ENCODE results near the gene CACNA1H.
"Not testable (repeated sequence)": the region's sequence is repeated elsewhere in the genome, so short reads cannot be mapped to it uniquely, and the experiment has no call there.

Gene CACNA1H

DNA sequence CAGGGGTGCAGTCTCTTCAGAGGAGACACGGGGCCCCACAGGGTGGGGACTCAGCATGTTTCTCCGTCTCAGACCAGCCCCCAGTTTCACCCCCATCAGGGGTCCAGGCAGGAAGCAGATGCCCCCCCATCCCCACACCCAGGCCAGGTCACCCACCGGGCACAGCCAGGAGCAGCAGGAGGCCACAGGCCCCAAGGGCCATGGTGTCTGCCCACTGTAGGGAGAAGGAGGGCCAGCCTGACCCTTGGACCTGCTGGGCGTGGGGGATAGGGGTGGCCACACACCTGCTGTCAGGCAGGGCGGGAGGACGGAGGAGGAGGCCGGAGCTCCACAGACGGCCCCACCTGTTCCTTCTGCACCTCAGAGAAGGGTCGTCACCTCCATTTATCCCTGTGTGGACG is 72.1 kb downstream of the CACNA1H start, which contains the start of gene TPSG1:
TPSG1 (minus strand) TSS at position 218 of the 401 bp plus-strand sequence; CDS start at position 202, 16 bp downstream.
- no peak for DNase-seq (ENCODE audit: low spot score)

DNA sequence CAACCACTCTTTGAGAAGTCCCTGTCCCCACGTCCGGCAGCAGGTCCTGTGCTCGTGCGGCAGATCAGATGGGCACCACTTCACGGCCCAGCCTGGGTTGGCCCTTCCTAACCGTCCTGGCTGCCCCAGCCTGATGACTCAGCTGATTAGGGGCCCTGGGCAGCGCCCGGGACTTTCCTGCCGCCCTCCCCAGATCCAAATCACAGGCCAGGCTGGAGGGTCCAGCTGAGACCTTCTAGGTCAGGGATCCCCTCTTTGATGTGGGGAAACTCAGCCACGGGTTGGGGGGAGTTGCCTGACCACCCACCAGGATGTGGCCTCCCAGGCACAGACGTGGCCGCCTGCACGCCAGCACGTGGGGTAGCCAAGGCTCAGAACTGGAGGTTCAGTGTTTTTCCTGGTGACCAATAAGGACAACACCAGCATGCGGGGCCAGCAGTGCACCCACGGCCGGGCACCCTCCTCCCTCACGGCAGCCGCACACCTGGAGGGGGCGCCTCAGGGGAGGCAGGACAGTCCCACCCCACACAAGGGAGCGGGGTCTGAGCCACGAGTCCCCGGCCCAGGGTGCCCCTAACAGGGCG is 72.9 kb downstream of the CACNA1H start:
- DNase-seq (ENCODE audit: low spot score): not testable (repeated sequence)

DNA sequence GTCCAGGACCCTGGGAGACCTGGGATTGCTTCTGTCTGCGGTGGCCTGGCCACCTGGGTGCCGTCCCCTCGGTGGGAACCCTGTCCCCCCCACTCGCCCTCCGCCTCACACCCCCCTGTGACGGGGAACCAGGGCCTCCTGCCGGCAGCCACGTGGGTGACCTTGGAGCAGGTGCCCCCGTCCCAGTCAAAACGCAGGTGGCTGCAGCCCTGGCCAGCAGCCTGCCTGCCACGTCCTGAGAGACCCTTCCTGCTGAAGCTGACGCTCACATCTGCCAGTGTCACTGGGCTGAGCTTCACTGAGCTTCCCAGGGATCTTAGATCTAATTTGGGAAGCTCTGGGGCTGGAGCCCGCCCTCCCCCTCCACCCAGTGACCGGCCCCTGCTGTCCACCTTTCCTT is 73.8 kb downstream of the CACNA1H start:
- not testable (repeated sequence) for DNase-seq (ENCODE audit: low spot score)

DNA sequence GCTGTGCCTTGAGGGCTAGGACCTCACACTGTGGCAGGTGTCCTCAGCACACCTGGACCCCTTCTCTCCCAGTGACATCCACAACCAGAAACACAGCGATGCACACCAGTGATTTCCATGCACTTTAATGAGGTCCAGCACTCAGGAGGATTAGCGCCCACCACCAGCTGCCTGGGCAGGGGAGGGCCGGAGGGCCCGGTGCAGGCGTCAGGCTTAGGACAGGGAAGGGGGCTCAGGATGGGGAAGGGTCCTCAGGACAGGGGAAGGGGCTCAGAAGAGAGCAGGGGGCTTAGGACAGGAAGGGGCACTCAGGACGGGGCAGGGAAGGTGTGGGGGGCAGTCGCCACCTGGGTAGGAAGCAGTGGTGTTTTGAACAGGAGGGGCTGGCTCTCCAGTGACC is 75.3 kb downstream of the CACNA1H start:
- not testable (repeated sequence) for DNase-seq (ENCODE audit: low spot score)

DNA sequence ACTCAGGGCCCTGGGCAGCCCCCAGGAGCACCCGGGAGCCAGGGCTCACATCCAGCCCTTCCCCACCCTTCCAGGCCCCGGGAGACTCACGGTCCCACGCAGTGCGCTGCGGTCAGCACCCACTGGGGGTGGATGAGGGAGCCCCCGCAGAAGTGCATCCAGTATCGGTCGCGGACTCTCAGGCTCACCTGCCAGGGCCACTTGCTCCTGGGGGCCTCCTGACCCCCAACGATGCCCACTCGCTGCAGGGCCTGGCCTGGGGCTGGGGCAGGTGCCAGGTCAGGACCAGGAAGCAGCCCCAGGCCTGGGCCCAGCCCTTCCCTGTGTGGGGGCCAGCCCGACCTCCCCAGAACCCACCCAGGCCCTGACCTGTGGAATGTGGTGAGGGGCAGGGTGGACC is 76.6 kb downstream of the CACNA1H start:
- not testable (repeated sequence) for DNase-seq (ENCODE audit: low spot score)

DNA sequence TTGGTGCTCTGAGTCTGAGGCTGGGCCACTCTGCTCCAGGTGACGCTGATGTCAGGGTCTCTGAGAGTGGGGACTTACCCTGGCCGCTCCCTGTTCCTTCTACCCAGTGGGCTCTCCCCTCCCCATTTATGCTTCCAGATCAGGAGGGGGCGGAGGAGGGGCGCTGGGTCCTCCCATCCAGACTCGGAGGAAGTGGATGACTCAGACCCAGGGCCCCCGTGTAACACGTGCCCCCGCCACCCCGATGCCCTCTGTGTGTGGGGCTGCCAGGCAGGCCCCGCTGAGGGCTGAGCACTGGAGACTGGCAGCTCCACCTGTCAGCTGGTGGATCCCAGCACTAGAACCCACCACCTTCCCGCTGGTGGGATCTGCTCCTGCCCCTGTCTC is 77.2 kb downstream of the CACNA1H start, which contains the start of gene TPSB2:
TPSB2 (minus strand) TSS at position 101 of the 387 bp plus-strand sequence. CDS start 233 bp downstream, outside the sequence.
- DNase-seq (ENCODE audit: low spot score): not testable (repeated sequence)

DNA sequence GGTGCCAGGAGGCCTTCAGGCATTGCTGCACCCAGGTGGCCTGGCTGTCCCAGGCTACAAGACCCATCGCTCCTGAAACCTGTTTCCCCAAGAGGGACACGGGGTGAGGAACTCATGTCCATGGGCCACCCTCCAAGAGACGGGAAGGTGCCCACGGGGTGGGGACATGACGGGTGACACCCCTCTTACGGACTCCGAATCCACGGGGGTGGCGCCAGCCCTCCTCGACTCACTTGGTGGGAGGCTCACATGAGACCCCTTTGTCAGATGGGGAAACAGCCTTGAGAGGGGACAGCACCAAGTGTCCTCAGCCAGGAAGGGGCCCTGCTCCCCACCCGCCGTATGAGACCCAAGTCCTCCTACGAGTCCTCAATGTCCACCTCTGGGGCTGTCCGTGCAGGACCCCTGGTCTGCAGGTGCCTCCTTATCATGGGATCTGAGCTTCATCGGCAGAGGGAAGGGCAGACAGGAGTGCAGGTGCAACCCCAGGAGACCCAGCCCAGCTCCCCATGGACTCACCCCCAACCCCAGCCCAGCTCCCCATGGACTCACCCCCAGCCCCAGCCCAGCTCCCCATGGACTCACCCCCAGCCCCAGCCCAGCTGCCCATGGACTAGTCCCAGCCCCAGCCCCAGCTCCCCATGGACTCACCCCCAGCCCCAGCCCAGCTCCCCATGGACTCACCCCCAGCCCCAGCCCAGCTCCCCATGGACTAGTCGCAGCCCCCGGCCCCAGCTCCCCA is 77.7 kb downstream of the CACNA1H start:
- DNase-seq (ENCODE audit: low spot score): not testable (repeated sequence)

DNA sequence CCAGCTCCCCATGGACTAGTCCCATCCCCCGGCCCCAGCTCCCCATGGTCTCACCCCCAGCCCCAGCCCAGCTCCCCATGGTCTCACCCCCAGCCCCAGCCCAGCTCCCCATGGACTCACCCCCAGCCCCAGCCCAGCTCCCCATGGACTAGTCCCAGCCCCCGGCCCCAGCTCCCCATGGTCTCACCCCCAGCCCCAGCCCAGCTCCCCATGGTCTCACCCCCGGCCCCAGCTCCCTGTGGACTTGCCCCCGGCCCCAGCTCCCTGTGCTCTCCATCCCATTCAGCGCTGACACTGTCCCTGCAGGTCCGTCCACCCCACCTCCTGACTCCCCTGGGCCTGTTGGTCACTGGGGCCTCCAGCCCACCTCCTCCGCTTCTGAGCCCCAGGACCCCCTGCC is 78.4 kb downstream of the CACNA1H start:
- DNase-seq (ENCODE audit: low spot score): not testable (repeated sequence)

DNA sequence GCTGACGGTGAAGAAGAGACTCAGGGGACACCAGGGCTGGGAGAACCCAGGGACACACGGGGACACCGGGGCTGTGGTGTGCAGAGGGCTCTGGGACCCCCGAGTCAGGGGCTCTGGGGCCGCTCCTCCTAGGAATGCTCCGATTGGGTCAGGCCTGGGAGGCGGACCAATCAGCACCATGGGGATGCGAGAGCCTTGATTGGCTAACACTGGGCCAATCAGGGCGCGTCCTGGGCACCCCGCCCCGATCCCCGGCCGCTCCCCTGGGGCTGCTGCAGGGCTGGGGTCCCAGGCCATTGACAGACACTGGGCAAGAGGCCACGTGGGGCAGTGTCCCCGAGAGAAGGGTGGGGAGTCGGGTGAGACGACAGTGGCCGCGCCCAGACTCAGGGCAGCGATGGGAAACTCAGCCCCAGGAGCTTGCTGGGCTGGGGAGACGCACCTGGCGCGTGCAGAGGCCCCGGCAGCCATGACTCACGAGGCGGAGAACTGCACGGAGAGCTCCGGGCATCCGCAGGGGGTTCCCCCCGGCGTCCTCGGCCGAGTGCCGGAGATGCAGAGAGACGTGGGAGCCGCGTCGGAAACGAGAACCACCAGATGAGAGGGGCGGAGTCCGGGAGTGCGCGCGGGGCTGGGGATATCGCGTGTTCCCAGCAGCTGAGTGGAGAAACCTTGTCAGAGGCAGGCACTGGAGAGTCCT is 79.3 kb downstream of the CACNA1H start:
- not testable (repeated sequence) for DNase-seq (ENCODE audit: low spot score)

DNA sequence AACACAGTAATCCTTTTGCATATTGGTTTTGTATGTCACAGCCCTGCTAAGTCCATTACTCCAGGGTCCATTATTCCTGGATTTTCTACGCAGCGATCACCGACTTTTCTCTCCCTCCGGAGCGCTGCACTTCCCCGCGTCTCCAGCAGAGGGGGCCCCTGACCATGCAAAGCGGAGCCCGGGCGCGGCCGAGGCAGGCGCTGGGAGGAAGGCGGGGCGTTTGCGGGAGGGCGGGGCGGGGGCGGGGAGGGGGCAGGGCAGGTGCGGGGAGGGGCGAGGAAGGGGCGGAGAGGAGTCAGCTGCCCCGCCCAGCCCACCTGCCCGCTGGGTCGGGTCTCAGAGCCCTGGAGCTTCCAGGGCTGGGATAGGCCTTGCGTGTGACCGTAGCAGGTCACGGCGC is 83.8 kb downstream of the CACNA1H start:
- not testable (repeated sequence) for DNase-seq (ENCODE audit: low spot score)

DNA sequence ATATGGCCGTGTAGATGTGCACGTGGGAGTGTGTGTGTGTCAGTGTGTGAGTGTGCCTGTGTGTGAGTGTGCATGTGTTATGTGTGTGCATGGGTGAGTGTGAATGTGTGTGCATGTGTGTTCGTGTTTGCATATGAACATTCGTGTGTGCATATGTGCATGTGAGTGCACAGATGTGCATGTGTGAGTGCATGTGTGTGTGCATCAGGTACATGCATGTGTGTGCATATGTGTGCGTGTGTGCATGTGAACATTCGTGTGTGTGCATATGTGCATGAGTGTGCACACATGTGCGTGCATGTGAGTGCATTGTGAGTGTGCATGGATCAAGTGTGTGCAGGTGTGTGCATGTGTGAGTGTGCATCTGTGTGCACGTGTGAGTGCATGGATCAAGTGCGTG is 85.1 kb downstream of the CACNA1H start:
- no peak for DNase-seq (ENCODE audit: low spot score)

DNA sequence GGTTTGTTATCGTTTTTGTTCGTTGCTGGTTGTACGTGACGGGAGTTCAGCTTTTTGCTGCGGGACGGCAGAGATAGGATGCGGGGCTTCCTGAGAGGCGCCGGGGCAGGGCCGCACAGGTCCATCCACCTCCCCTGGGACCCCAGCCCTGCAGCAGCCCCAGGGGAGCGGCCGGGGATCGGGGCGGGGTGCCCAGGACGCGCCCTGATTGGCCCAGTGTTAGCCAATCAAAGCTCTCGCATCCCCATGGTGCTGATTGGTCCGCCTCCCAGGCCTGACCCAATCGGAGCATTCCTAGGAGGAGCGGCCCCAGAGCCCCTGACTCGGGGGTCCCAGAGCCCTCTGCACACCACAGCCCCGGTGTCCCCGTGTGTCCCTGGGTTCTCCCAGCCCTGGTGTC is 86.0 kb downstream of the CACNA1H start:
- not testable (repeated sequence) for DNase-seq (ENCODE audit: low spot score)

DNA sequence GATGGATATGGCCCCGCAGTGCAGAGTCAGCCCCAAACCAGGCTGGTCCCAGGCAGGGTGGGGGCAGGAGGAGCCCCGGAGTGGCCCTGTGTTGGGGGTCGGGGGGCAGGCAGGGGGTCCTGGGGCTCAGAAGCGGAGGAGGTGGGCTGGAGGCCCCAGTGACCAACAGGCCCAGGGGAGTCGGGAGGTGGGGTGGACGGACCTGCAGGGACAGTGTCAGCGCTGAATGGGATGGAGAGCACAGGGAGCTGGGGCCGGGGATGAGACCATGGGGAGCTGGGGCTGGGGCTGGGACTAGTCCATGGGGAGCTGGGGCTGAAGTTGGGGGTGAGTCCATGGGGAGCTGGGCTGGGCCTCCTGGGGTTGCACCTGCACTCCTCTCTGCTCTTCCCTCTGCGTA is 86.7 kb downstream of the CACNA1H start:
- not testable (repeated sequence) for DNase-seq (ENCODE audit: low spot score)

DNA sequence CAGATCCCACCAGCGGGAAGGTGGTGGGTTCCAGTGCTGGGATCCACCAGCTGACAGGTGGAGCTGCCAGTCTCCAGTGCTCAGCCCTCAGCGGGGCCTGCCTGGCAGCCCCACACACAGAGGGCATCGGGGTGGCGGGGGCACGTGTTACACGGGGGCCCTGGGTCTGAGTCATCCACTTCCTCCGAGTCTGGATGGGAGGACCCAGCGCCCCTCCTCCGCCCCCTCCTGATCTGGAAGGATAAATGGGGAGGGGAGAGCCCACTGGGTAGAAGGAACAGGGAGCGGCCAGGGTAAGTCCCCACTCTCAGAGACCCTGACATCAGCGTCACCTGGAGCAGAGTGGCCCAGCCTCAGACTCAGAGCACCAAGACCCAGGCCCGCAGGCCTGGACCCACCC is 87.5 kb downstream of the CACNA1H start, which contains the start of gene TPSAB1:
TPSAB1 (plus strand) TSS at position 270 of the 400 bp plus-strand sequence. CDS start 234 bp downstream, outside the sequence.
- not testable (repeated sequence) for DNase-seq (ENCODE audit: low spot score)

DNA sequence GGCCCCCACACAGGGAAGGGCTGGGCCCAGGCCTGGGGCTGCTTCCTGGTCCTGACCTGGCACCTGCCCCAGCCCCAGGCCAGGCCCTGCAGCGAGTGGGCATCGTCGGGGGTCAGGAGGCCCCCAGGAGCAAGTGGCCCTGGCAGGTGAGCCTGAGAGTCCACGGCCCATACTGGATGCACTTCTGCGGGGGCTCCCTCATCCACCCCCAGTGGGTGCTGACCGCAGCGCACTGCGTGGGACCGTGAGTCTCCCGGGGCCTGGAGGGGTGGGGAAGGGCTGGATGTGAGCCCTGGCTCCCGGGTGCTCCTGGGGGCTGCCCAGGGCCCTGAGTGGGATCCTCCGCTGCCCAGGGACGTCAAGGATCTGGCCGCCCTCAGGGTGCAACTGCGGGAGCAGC is 88.2 kb downstream of the CACNA1H start:
- DNase-seq (ENCODE audit: low spot score): not testable (repeated sequence)

DNA sequence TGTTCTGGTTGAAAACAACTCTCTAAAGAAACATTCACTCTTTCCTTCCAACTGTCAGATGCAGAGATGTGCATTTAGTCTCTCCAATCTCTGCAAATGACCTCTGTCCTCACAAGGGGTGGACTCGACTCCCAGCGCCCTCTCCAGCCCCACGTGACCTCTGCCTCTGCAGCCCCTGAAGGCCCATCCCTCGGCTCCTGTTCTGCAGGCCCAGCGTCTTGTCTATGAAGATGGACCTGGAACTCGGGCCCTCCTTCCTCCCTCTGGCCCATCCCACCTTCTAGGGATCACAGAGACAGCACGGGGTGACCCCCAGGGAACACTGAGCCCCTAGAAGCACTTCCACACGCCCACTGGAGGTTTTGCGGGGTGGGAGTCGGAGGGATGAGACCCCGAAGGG is 90.5 kb downstream of the CACNA1H start:
- not testable (repeated sequence) for DNase-seq (ENCODE audit: low spot score)

DNA sequence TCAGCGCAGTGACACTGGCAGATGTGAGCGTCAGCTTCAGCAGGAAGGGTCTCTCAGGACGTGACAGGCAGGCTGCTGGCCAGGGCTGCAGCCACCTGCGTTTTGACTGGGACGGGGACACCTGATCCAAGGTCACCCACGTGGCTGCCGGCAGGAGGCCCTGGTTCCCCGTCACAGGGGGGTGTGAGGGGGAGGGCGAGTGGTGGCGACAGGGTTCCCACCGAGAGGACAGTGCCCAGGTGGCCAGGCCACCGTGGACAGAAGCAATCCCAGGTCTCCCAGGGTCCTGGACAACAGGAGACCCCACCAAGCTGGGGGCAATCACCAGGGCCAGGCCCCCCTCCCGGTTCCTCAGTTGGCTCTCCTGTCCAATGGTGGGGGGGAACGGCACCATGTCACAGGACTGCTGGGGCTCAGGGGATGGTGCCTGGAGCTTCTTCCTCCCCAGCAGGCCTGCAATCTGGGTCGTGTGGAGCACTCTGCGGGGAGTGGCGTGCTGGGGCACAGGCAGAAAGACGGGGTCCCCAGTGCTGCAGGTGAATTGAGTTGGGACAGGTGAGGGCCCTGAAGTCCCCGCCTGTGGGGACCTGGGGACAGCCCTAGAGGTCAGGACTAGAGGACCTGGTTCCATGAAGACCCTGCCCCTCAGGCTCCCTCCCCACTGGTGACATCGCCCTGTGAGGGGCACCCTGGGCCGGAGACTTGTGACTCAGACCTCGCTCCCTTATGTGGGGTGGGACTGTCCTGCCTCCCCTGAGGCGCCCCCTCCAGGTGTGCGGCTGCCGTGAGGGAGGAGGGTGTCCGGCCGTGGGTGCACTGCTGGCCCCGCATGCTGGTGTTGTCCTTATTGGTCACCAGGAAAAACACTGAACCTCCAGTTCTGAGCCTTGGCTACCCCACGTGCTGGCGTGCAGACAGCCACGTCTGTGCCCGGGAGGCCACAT is 91.3 kb downstream of the CACNA1H start:
- DNase-seq (ENCODE audit: low spot score): not testable (repeated sequence)

DNA sequence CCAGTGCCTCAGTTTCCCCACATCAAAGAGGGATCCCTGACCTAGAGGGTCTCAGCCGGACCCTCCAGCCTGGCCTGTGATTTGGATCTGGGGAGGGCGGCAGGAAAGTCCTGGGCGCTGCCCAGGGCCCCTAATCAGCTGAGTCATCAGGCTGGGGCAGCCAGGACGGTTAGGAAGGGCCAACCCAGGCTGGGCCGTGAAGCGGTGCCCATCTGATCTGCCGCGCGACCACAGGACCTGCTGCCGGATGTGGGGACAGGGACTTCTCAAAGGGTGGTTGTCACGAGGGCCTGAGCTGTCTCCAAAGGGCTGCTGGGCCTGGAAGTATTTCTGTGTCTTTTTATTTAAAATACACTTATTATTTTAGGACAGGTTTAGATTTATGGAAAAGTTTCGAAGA is 92.0 kb downstream of the CACNA1H start:
- DNase-seq (ENCODE audit: low spot score): no peak

DNA sequence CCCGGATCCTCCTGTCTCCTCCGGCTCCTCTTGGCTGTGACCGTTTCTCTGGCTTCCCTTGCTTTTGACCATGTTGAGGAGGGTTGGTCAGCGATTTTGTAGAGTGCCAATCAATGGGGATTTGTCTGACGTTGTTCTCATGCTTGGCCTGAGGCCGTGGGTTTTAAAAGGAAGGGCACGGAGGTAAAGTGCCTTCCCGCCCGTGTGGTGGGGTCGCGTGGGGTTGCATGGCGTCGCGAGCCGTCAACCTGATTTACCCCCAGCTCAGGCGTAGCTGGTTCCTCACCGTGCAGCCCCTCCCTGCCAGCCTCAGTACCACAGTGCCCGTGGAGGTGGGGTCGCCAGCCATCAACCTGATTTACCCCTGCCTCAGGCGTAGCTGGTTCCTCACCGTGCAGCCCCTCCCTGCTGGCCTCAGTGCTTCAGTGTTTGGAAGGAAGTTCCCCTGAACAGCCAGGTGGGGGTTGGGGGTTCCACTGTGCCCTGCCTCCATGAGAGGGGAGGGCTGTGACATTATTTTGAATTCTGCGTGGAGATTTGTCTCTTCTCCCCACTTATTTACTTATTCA is 92.6 kb downstream of the CACNA1H start:
- DNase-seq (ENCODE audit: low spot score): no peak

DNA sequence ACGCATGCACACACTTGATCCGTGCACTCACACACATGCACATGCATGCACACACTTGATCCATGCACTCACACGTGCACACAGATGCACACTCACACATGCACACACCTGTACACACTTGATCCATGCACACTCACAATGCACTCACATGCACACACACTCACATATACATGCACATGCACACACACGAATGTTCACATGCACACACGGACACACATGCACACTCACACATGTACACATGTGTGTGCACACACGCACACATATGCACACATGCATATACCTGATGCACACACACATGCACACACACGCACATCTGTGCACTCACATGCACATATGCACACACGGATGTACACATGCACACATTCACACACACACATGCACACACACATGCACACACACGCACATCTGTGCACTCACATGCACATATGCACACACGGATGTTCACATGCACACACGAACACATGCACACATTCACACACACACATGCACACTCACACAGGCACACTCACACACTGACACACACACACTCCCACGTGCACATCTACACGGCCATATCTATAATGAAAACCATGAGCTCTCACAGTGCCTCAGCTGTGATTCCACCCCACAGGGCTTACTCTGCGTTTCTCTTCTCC is 95.1 kb downstream of the CACNA1H start:
- DNase-seq (ENCODE audit: low spot score): not testable (repeated sequence)

Data from hepatic stellate cell (primary cell).